ENCODE results near the gene CDC5L. TPM values are rescaled to one million over a fixed set of nuclear protein-coding genes. Genes with fewer than 3 reads are reported as not detected.

The CDC5L gene
- total RNA-seq, 1 donor from 2014 or later, result 28.1 TPM

- peaks cover 22% of the 10 kb centered on the region for H3K36me3 Mint-ChIP-seq (ENCODE audit: low read depth)
- no peak for DNase-seq (ENCODE audit: low spot score)
- H3K27ac Mint-ChIP-seq, result peak overlapping the region; percentile 13
- no peaks in the 10 kb centered on the region for H3K9me3 Mint-ChIP-seq
- peak overlapping the region; percentile 97 for H3K4me3 Mint-ChIP-seq
- intact Hi-C loops (cut with micrococcal nuclease), result loop anchor here (5.0 kb wide), 4 partner anchors 614 to 1334 kb away; partner anchors contain the start of genes CUL7, SUPT3H and VEGFA
- H3K4me1 Mint-ChIP-seq (ENCODE audit: low read depth), result peaks cover 40% of the 10 kb centered on the region
- peaks cover 7% of the 10 kb centered on the region for H3K27me3 Mint-ChIP-seq (ENCODE audit: insufficient read depth)
Observed at GRCh38 chr6:44386364-44386928, 1.1 kb upstream of the CDC5L start.

GRCh38 chr6:44386929-44387345 lies 569 bp upstream of the CDC5L start:
- H3K27me3 Mint-ChIP-seq (ENCODE audit: insufficient read depth), result peaks cover 4% of the 10 kb centered on the region
- intact Hi-C loops (cut with micrococcal nuclease), result loop anchor here (1.0 to 5.0 kb wide), 10 partner anchors 21 to 1624 kb away; partner anchors contain the start of genes AARS2, CUL7, HSP90AB1 and NFKBIE
- peak overlapping the region; percentile 97 for H3K4me3 Mint-ChIP-seq
- H3K27ac Mint-ChIP-seq, result peak overlapping the region; percentile 99
- no peak for DNase-seq (ENCODE audit: low spot score)
- peaks cover 27% of the 10 kb centered on the region for H3K36me3 Mint-ChIP-seq (ENCODE audit: low read depth)
- no peaks in the 10 kb centered on the region for H3K9me3 Mint-ChIP-seq
- peaks cover 40% of the 10 kb centered on the region for H3K4me1 Mint-ChIP-seq (ENCODE audit: low read depth)

- H3K4me1 Mint-ChIP-seq (ENCODE audit: low read depth), result peaks cover 40% of the 10 kb centered on the region
- H3K9me3 Mint-ChIP-seq, result no peaks in the 10 kb centered on the region
- intact Hi-C loops (cut with micrococcal nuclease), result loop anchor here (5.0 kb wide), 4 partner anchors 616 to 1336 kb away; partner anchors contain the start of genes CUL7, SUPT3H and VEGFA
- DNase-seq (ENCODE audit: low spot score), result no peak
- peak overlapping the region; percentile 97 for H3K4me3 Mint-ChIP-seq
- H3K27ac Mint-ChIP-seq, result peak overlapping the region; percentile 80
- peaks cover 34% of the 10 kb centered on the region for H3K36me3 Mint-ChIP-seq (ENCODE audit: low read depth)
- peaks cover under 1% of the 10 kb centered on the region for H3K27me3 Mint-ChIP-seq (ENCODE audit: insufficient read depth)
Observed at GRCh38 chr6:44388135-44388487, 605 bp downstream of the CDC5L start.

GRCh38 chr6:44388887-44389286 lies 1.4 kb downstream of the CDC5L start:
- H3K4me3 Mint-ChIP-seq, result peak overlapping the region; percentile 97
- H3K4me1 Mint-ChIP-seq (ENCODE audit: low read depth), result peaks cover 40% of the 10 kb centered on the region

GRCh38 chr6:44390158-44390683 lies 2.7 kb downstream of the CDC5L start:
- Mint-ChIP-seq H3K9me3 (no peaks in the 10 kb centered on the region), H3K4me1 (ENCODE audit: low read depth) (peaks cover 40% of the 10 kb centered on the region), H3K27ac (no peak overlapping the region), H3K36me3 (ENCODE audit: low read depth) (peaks cover 45% of the 10 kb centered on the region), H3K27me3 (ENCODE audit: insufficient read depth) (no peaks in the 10 kb centered on the region), H3K4me3 (no peak overlapping the region)
- DNase-seq (ENCODE audit: low spot score), result no peak
- intact Hi-C loops (cut with micrococcal nuclease), result no loop called here

More at GRCh38 chr6:44388887-44389286, 1.4 kb downstream of the CDC5L start:
- Mint-ChIP-seq H3K36me3 (ENCODE audit: low read depth) (peaks cover 37% of the 10 kb centered on the region), H3K27me3 (ENCODE audit: insufficient read depth) (no peaks in the 10 kb centered on the region), H3K9me3 (no peaks in the 10 kb centered on the region), H3K27ac (peak overlapping the region; percentile 82)
- no peak for DNase-seq (ENCODE audit: low spot score)
- intact Hi-C loops (cut with micrococcal nuclease), result loop anchor here (5.0 kb wide), 4 partner anchors 617 to 1337 kb away; partner anchors contain the start of genes CUL7, SUPT3H and VEGFA

GRCh38 chr6:44395501-44395900 lies 8.0 kb downstream of the CDC5L start:
- Mint-ChIP-seq H3K27ac (no peak overlapping the region), H3K9me3 (no peaks in the 10 kb centered on the region)

GRCh38 chr6:44396968-44397367 lies 9.5 kb downstream of the CDC5L start:
- intact Hi-C loops (cut with micrococcal nuclease), result no loop called here
- H3K9me3 Mint-ChIP-seq, result peaks cover 4% of the 10 kb centered on the region
- no peaks in the 10 kb centered on the region for H3K27me3 Mint-ChIP-seq (ENCODE audit: insufficient read depth)
- H3K36me3 Mint-ChIP-seq (ENCODE audit: low read depth), result peaks cover 60% of the 10 kb centered on the region
- no peak for DNase-seq (ENCODE audit: low spot score)
- H3K27ac Mint-ChIP-seq, result no peak overlapping the region
- peaks cover 32% of the 10 kb centered on the region for H3K4me1 Mint-ChIP-seq (ENCODE audit: low read depth)
- H3K4me3 Mint-ChIP-seq, result no peak overlapping the region

More at GRCh38 chr6:44395501-44395900, 8.0 kb downstream of the CDC5L start:
- H3K36me3 Mint-ChIP-seq (ENCODE audit: low read depth), result peaks cover 60% of the 10 kb centered on the region
- H3K4me3 Mint-ChIP-seq, result no peak overlapping the region
- DNase-seq (ENCODE audit: low spot score), result no peak
- intact Hi-C loops (cut with micrococcal nuclease), result no loop called here
- H3K4me1 Mint-ChIP-seq (ENCODE audit: low read depth), result peaks cover 28% of the 10 kb centered on the region
- H3K27me3 Mint-ChIP-seq (ENCODE audit: insufficient read depth), result no peaks in the 10 kb centered on the region

GRCh38 chr6:44397424-44398164 lies 10.1 kb downstream of the CDC5L start:
- Mint-ChIP-seq H3K27ac (no peak overlapping the region), H3K9me3 (peaks cover 4% of the 10 kb centered on the region), H3K4me1 (ENCODE audit: low read depth) (peaks cover 32% of the 10 kb centered on the region), H3K36me3 (ENCODE audit: low read depth) (peaks cover 58% of the 10 kb centered on the region), H3K27me3 (ENCODE audit: insufficient read depth) (no peaks in the 10 kb centered on the region), H3K4me3 (no peak overlapping the region)
- no peak for DNase-seq (ENCODE audit: low spot score)
- intact Hi-C loops (cut with micrococcal nuclease), result no loop called here

- DNase-seq (ENCODE audit: low spot score), result no peak
- H3K9me3 Mint-ChIP-seq, result peaks cover 4% of the 10 kb centered on the region
- H3K27me3 Mint-ChIP-seq (ENCODE audit: insufficient read depth), result no peaks in the 10 kb centered on the region
- intact Hi-C loops (cut with micrococcal nuclease), result no loop called here
- H3K36me3 Mint-ChIP-seq (ENCODE audit: low read depth), result peaks cover 58% of the 10 kb centered on the region
- H3K27ac Mint-ChIP-seq, result peak overlapping the region; percentile 79
- peak overlapping the region; percentile 8 for H3K4me3 Mint-ChIP-seq
- H3K4me1 Mint-ChIP-seq (ENCODE audit: low read depth), result peaks cover 32% of the 10 kb centered on the region
Observed at GRCh38 chr6:44399991-44400390, 12.5 kb downstream of the CDC5L start.

GRCh38 chr6:44400572-44400971 lies 13.1 kb downstream of the CDC5L start:
- H3K36me3 Mint-ChIP-seq (ENCODE audit: low read depth), result peaks cover 57% of the 10 kb centered on the region
- peaks cover 30% of the 10 kb centered on the region for H3K4me1 Mint-ChIP-seq (ENCODE audit: low read depth)
- no peak overlapping the region for H3K4me3 Mint-ChIP-seq
- peaks cover 4% of the 10 kb centered on the region for H3K9me3 Mint-ChIP-seq
- no peaks in the 10 kb centered on the region for H3K27me3 Mint-ChIP-seq (ENCODE audit: insufficient read depth)
- peak overlapping the region; percentile 48 for H3K27ac Mint-ChIP-seq
- intact Hi-C loops (cut with micrococcal nuclease), result no loop called here
- no peak for DNase-seq (ENCODE audit: low spot score)

- no peak overlapping the region for H3K4me3 Mint-ChIP-seq
- H3K27ac Mint-ChIP-seq, result peak overlapping the region; percentile 52
- no peaks in the 10 kb centered on the region for H3K27me3 Mint-ChIP-seq (ENCODE audit: insufficient read depth)
- DNase-seq (ENCODE audit: low spot score), result no peak
- H3K9me3 Mint-ChIP-seq, result peaks cover 4% of the 10 kb centered on the region
- H3K4me1 Mint-ChIP-seq (ENCODE audit: low read depth), result peaks cover 27% of the 10 kb centered on the region
- intact Hi-C loops (cut with micrococcal nuclease), result no loop called here
- H3K36me3 Mint-ChIP-seq (ENCODE audit: low read depth), result peaks cover 54% of the 10 kb centered on the region
Observed at GRCh38 chr6:44401138-44401537, 13.6 kb downstream of the CDC5L start.

GRCh38 chr6:44404022-44404714 lies 16.7 kb downstream of the CDC5L start:
- intact Hi-C loops (cut with micrococcal nuclease), result no loop called here
- Mint-ChIP-seq H3K4me1 (ENCODE audit: low read depth) (peaks cover 40% of the 10 kb centered on the region), H3K27ac (no peak overlapping the region), H3K4me3 (no peak overlapping the region), H3K27me3 (ENCODE audit: insufficient read depth) (no peaks in the 10 kb centered on the region), H3K36me3 (ENCODE audit: low read depth) (peaks cover 59% of the 10 kb centered on the region), H3K9me3 (peaks cover 4% of the 10 kb centered on the region)
- DNase-seq (ENCODE audit: low spot score), result no peak
